Smooth muscle cell (in vitro differentiated cells): ENCODE results near the gene RCOR3. TPM values are rescaled to one million over a fixed set of nuclear protein-coding genes. Genes with fewer than 3 reads are reported as not detected.

Experiments
- DNase-seq: peaks from one replicate; lab custom pipeline; 2025; ENCODE audit not compliant: unreplicated experiment; lab: John Stamatoyannopoulos, UW
- H2AFZ ChIP-seq: fragments of 200-600 bp; sonication (generic); 2 replicates; pipeline ENCODE4 v1.6.0; 2016; ENCODE audit warnings: antibody characterized with exemption, low read depth, mild to moderate bottlenecking
- H3F3A ChIP-seq: fragments of 200-600 bp; sonication (generic); 2 replicates; pipeline ENCODE4 v1.6.0; 2017; ENCODE audit warnings: antibody characterized with exemption, low read depth
- H3K27ac ChIP-seq: fragments of 200-600 bp; sonication (generic); 2 replicates; pipeline ENCODE4 v1.5.1; 2016; ENCODE audit warnings: low read depth, mild to moderate bottlenecking
- H3K27me3 ChIP-seq: fragments of 200-600 bp; sonication (generic); 2 replicates; pipeline ENCODE4 v1.6.1; 2016; ENCODE audit warnings: low read depth, mild to moderate bottlenecking
- H3K36me3 ChIP-seq: fragments of 200-600 bp; sonication (generic); 2 replicates; pipeline ENCODE4 v1.5.1; 2016; ENCODE audit warnings: low read depth
- H3K4me1 ChIP-seq: fragments of 200-600 bp; sonication (generic); 2 replicates; pipeline ENCODE4 v1.5.1; 2016; ENCODE audit warnings: low read depth
- H3K4me2 ChIP-seq: fragments of 200-600 bp; sonication (generic); 2 replicates; pipeline ENCODE4 v1.6.0; 2016; ENCODE audit warnings: mild to moderate bottlenecking
- H3K4me3 ChIP-seq: fragments of 200-600 bp; sonication (generic); 2 replicates; pipeline ENCODE4 v1.5.1; 2016; ENCODE audit warnings: mild to moderate bottlenecking
- H3K79me2 ChIP-seq: fragments of 200-600 bp; sonication (generic); 2 replicates; pipeline ENCODE4 v1.6.0; 2016; ENCODE audit warnings: low read depth, mild to moderate bottlenecking
- H3K9ac ChIP-seq: fragments of 200-600 bp; sonication (generic); 2 replicates; pipeline ENCODE4 v1.6.0; 2016; ENCODE audit warnings: low read depth
- H3K9me3 ChIP-seq: fragments of 200-600 bp; sonication (generic); replicated peaks from 2 replicates; pipeline ENCODE4 v1.5.1; 2016; ENCODE audit warnings: low read depth
- H4K20me1 ChIP-seq: fragments of 200-600 bp; sonication (generic); 2 replicates; pipeline ENCODE4 v1.6.0; 2016; ENCODE audit warnings: low read depth
- CTCF ChIP-seq: fragments of 200-600 bp; sonication (generic); IDR thresholded peaks from 2 replicates; pipeline ENCODE4 v1.5.1; 2017; ENCODE audit warnings: borderline replicate concordance, mild to moderate bottlenecking, antibody characterized with exemption; ENCODE audit not compliant: insufficient read depth, poor library complexity, severe bottlenecking
- WGBS: methylation state at CpG from one replicate; pipeline ENCODE4 v1.1.7; 2016; ENCODE audit warnings: low lambda C conversion rate; 5-methylcytosine and 5-hydroxymethylcytosine counted together
- polyA plus RNA-seq: library from polyadenylated mRNA; unstranded; fragments of >200 nt; fragmentation: Nextera tagmentation; extraction: Ambion mirVana; gene quantifications from 2 replicates; pipeline ENCODE4 v1.2.1, GENCODE V29; 2016
- total RNA-seq: library from RNA; depleted of rRNA; stranded (reverse); fragments of >200 nt; gene quantifications from 2 replicates; pipeline ENCODE4 v1.2.3, GENCODE V29; 2014

RCOR3 gene
- total and polyA plus RNA-seq, 2 experiments from 2014 or later: 22.5 to 27.7 TPM

GRCh38 chr1:211331011-211331709, 72.0 kb downstream of the RCOR3 start:
- no peak overlapping the region for H3K4me3 ChIP-seq
- 100% methylated on average over 3 of the region's 3 CpGs for WGBS
- no peaks in the 10 kb centered on the region for H3K27me3 ChIP-seq
- H3F3A ChIP-seq: no peaks in the 10 kb centered on the region
- no peaks in the 10 kb centered on the region for H3K9me3 ChIP-seq
- peaks cover 85% of the 10 kb centered on the region for H3K79me2 ChIP-seq
- H3K36me3 ChIP-seq: no peaks in the 10 kb centered on the region
- no peak for TF ChIP-seq CTCF
- H3K4me1 ChIP-seq: peaks cover 4% of the 10 kb centered on the region
- no peak overlapping the region for H3K4me2 ChIP-seq
- no peak overlapping the region for H3K9ac ChIP-seq
- peaks cover 83% of the 10 kb centered on the region for H4K20me1 ChIP-seq
- no peak overlapping the region for H3K27ac ChIP-seq
- no peak overlapping the region for H2AFZ ChIP-seq
- DNase-seq: no peak

- no peak overlapping the region for H3K9ac ChIP-seq
- no peak overlapping the region for H3K27ac ChIP-seq
- 91% methylated on average over 3 of the region's 3 CpGs for WGBS
- H3K27me3 ChIP-seq: no peaks in the 10 kb centered on the region
- H4K20me1 ChIP-seq: peaks cover 93% of the 10 kb centered on the region
- no peak overlapping the region for H3K4me3 ChIP-seq
- TF ChIP-seq CTCF: no peak
- H3K36me3 ChIP-seq: no peaks in the 10 kb centered on the region
- H2AFZ ChIP-seq: no peak overlapping the region
- H3K4me2 ChIP-seq: no peak overlapping the region
- peaks cover 4% of the 10 kb centered on the region for H3K4me1 ChIP-seq
- peaks cover 95% of the 10 kb centered on the region for H3K79me2 ChIP-seq
- DNase-seq: no peak
- no peaks in the 10 kb centered on the region for H3F3A ChIP-seq
- H3K9me3 ChIP-seq: no peaks in the 10 kb centered on the region
These were observed 73.0 kb downstream of the RCOR3 start for GRCh38 chr1:211332036-211332616.

- Histone ChIP-seq H3F3A (no peaks in the 10 kb centered on the region), H3K27ac (no peak overlapping the region), H3K4me3 (no peak overlapping the region), H3K9ac (no peak overlapping the region), H2AFZ (no peak overlapping the region), H4K20me1 (peaks cover 100% of the 10 kb centered on the region), H3K79me2 (peaks cover 99% of the 10 kb centered on the region), H3K27me3 (no peaks in the 10 kb centered on the region), H3K36me3 (no peaks in the 10 kb centered on the region), H3K4me2 (no peak overlapping the region), H3K4me1 (peaks cover 4% of the 10 kb centered on the region), H3K9me3 (no peaks in the 10 kb centered on the region)
- 94% methylated on average over 2 of the region's 2 CpGs for WGBS
- TF ChIP-seq CTCF: no peak
- no peak for DNase-seq
These were observed 73.7 kb downstream of the RCOR3 start for GRCh38 chr1:211332830-211333229.

- Histone ChIP-seq H3K27me3 (no peaks in the 10 kb centered on the region), H4K20me1 (peaks cover 100% of the 10 kb centered on the region), H2AFZ (no peak overlapping the region), H3K9me3 (no peaks in the 10 kb centered on the region), H3F3A (no peaks in the 10 kb centered on the region), H3K4me2 (no peak overlapping the region), H3K9ac (no peak overlapping the region), H3K27ac (no peak overlapping the region), H3K79me2 (peaks cover 91% of the 10 kb centered on the region), H3K4me1 (peaks cover 4% of the 10 kb centered on the region), H3K36me3 (no peaks in the 10 kb centered on the region), H3K4me3 (no peak overlapping the region)
- 90% methylated on average over 1 of the region's 1 CpG for WGBS
- no peak for DNase-seq
- no peak for TF ChIP-seq CTCF
These were observed 74.7 kb downstream of the RCOR3 start for GRCh38 chr1:211333906-211334305.
